ENCODE measurements around the gene MAGT1.
"Not testable (repeated sequence)": the region's sequence is repeated elsewhere in the genome, so short reads cannot be mapped to it uniquely, and the experiment has no call there.

Gene MAGT1

DNA sequence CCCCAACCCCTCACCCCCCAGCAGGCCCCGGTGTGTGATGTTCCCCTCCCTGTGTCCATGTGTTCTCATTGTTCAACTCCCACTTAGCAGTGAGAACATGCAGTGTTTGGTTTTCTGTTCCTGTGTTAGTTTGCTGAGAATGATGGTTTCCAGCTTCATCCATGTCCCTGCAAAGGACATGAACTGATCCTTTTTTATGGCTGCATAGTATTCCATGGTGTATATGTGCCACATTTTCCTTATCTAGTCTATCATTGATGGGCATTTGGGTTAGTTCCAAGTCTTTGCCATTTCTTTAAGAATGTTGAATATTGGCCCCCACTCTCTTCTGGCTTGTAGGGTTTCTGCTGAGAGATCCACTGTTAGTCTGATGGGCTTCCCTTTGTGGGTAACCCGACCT is 73.2 kb downstream of the MAGT1 start:
- not testable (repeated sequence) for DNase-seq

DNA sequence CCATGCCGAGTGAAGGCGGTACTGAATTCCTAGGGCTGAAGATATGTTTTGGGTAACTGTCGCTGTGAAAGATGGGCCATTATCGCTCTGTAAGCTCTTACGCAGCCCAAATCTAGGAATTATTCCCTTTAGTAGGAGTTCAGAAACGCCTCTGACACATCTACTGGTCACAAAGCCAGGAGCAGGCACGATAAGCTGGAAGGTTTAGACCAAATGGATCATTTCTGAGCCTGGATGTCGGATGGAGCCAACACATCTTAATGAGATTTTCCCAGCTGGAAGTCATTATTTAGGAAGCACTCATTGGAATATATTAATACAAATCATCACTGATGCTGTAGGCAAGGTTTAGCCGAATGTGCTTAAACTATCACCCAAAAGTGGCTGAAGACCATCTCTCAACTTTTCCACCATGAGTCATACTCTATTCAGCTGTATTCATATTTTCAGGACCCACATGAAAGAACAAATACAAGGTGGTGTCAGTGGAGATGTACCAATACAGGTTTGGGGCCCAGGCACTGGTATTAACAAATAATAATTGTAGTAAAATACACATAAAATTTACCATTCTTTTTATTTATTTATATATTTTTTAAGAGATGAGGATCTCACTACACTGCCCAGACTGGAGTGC is 75.0 kb downstream of the MAGT1 start:
- no peak for DNase-seq

DNA sequence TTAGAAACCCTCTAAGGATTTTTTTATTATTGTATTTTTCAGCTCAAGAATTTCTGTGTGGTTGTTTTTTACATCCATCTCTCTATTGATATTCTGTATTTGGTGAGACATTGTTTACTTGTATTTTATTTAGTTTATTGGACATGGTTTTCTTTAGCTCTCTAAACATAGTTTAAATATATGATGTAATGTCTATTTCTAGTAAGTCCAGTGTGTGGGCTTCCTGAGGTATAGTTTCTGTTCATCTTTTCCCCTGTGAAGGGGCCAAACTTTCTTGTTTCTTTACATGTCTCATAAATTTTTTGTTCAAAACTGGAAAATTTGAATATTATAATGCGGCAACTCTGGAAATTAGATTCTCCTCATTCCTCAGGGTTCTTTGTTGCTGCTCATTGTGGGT is 81.0 kb downstream of the MAGT1 start:
- peak in 1 of 3 donors; percentile 0 for DNase-seq

- no peak for DNase-seq
These were observed 93.0 kb downstream of the MAGT1 start for GRCh38 chrX:77802201-77802600.

DNA sequence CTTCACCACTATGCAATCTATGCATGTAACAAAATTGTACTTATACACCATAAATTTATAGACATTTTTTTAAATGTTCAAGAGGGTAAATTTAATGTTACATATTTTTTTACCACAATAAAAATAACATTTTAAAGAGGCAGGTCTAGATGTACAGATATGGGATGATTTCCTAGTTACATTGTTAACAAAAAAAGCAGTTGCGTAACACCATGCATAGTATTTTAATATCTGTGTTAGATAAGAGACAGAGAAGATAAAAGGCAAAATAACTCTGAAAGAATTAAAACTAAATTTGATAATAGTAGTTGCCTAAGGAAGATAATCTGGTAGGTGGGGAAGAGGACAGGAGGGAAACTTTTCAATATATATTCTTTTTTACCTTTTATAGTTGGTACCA is 100.1 kb downstream of the MAGT1 start:
- DNase-seq, result no peak

DNA sequence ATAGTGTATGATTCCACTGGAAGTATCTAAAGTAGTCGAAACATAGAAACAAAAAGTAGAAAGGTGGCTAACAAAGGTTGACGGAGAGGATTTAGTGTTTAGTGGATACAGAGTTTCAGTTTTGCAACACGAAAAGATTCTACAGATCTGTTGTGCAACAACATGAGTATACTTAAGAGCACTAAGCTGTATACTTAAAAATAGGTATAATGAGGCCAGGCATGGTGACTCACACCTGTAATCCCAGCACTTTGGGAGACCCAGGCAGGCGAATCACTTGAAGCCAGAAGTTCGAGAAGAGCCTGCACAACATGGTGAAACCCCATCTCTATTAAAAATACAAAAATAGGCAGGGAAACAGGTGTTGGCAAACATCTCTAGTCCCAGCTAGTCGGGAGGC is 101.3 kb downstream of the MAGT1 start:
- DNase-seq, result no peak

GRCh38 chrX:77788050-77788449 is 107.2 kb downstream of the MAGT1 start:
- peak; percentile 57 to 89 (median 79) for DNase-seq

DNA sequence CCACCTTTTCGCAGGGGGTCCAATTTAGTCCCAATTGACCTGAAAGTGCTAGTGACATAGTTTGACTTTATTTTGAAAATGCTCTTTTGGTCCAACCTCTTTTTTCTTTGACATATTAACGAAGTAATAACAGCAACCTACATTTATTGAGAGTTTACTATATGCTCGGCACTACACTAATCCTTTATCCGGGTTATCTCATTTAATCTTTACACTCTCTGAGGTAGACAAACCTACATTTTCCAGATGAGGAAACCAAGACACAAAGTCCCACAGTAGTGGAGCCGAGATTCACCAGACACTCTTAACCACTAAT is 108.9 kb downstream of the MAGT1 start:
- no peak for DNase-seq

DNA sequence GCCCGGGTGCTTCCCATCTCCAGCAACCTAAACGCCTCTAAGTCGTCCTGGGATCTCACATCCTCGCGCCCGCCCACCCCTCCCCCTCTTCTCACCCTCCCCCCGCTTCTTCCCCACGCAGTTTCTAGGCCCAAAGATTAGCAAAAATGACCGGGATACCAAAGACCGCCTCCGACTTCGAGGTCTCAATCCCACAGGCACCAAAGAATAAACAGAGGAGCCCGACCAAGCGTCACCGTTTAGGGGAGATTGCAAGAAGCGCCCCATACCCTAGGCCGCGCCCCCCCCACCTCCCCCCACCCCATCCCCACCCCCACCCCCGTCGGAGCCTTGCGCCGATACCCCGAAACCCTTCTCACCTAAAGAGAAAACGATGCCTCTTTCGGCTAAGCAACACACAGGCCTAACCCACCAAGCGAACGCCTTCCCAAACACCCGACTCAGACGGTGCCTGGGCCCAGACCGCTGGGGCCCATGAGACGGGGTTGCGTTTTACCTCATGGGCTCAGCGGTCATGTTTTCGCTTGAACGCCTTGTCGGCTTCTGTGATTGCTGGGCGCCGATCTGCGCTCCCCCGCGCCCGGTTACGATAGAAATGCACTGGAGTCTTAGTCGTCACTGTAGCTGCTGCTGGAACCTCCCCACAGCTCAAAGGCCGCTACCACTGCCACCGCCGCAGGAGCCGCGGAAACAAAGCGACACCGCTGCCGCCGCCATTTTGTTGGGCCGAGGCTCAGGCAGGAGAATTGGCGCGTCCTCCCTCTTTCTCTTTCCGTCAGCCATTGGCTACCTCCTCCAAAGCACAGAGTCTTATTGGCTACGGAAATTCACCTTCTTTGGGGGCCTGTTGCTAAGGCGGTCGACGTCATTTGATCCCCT is 109.5 kb downstream of the MAGT1 start, which contains the start of gene ATRX:
Gene ATRX, minus strand, starts transcription at position 731 of the 879 bp plus-strand sequence. Its CDS starts 215 bp downstream, at position 516.
- DNase-seq, result peak; percentile 75 to 82 (median 77)

GRCh38 chrX:77779695-77780094 is 115.5 kb downstream of the MAGT1 start:
- no peak for DNase-seq

- no peak for DNase-seq
These were observed 118.6 kb downstream of the MAGT1 start for GRCh38 chrX:77776659-77777058.
